ENCODE measurements around the gene PRKCH.

DNA sequence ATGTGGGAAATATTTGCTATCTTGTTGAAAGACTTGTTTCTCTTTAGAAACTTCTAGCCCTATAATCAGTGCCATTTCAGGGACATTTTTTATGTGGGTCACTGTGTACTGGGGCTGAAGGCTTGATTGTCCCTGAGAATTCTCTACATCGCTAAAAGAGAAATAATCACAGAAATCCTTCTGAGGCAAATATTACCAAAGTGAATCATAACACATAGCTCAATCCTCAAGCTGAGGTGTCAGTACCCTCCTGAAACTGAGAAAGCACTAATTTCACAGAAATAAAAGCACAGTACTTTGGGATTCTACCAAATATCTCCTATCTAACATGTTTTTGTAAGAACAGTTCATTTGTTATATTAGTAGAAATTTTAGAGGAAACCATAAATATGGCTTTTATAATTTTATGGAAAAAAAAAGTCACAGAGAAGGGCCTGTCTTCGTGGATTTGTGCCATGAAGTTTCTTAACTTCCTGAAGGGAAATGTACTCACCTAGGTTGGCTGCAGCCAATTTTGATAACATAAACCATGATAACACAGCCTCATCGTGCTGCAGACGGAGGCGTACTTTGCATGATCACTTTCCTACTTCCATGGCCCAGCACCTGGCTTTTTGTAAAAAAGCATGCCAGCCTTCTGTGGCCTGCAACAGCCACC lies 210.2 kb downstream of the PRKCH start:
- TF ChIP-seq, protein P1, sequence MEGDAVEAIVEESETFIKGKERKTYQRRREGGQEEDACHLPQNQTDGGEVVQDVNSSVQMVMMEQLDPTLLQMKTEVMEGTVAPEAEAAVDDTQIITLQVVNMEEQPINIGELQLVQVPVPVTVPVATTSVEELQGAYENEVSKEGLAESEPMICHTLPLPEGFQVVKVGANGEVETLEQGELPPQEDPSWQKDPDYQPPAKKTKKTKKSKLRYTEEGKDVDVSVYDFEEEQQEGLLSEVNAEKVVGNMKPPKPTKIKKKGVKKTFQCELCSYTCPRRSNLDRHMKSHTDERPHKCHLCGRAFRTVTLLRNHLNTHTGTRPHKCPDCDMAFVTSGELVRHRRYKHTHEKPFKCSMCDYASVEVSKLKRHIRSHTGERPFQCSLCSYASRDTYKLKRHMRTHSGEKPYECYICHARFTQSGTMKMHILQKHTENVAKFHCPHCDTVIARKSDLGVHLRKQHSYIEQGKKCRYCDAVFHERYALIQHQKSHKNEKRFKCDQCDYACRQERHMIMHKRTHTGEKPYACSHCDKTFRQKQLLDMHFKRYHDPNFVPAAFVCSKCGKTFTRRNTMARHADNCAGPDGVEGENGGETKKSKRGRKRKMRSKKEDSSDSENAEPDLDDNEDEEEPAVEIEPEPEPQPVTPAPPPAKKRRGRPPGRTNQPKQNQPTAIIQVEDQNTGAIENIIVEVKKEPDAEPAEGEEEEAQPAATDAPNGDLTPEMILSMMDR (IDR thresholded peaks at IDR 0.05; ENCODE audit: poor library complexity): no peak
- TF ChIP-seq EZH2 (IDR thresholded peaks at IDR 0.05; ENCODE audit: borderline replicate concordance): no peak

Data from hepatocyte (in vitro differentiated cells).